IMR-90 (cell line): Measurements from ENCODE around the gene STK17B. TPM values are rescaled to one million over a fixed set of nuclear protein-coding genes. Genes with fewer than 3 reads are reported as not detected.

Source experiments
- ATAC-seq: fragments of 200-7000 bp; cut with Tn5 transposase; 2 replicates; pipeline ENCODE4 v1.9.1; 2020; ENCODE audit warnings: low read depth, mild to moderate bottlenecking, moderate library complexity
- BruUV-seq: library from RNA; stranded (reverse); fragments of 400-500 nt; replicated peaks from 2 replicates; lab custom pipeline; 2021; lab: Mats Ljungman, UMichigan
- CTCF ChIA-PET: fragments of 300-600 bp; formaldehyde crosslinking; extraction: SDS; loops from one replicate; lab custom pipeline; 2021; ENCODE audit warnings: antibody characterized with exemption; lab: Yijun Ruan, JAX
- POLR2A ChIA-PET: fragments of 300-600 bp; sonication (Branson Sonifier 250); formaldehyde crosslinking; loops from one replicate; lab custom pipeline; 2022; ENCODE audit warnings: antibody characterized with exemption; ENCODE audit not compliant: unreplicated experiment; lab: Charles Lee
- DNase-seq: peaks from one replicate; pipeline ENCODE4 v3.0.0; 2013
- H2AFZ ChIP-seq: replicated peaks from 2 replicates; pipeline ENCODE3; 2013; ENCODE audit warnings: low read length, mild to moderate bottlenecking; ENCODE audit not compliant: poor library complexity
- H2AK5ac ChIP-seq: 2 replicates; pipeline ENCODE4 v1.6.1; 2013; ENCODE audit warnings: low read depth, low read length, inconsistent platforms
- H2AK9ac ChIP-seq: replicated peaks from 2 replicates; pipeline ENCODE3; 2013; ENCODE audit warnings: mild to moderate bottlenecking, low read depth, low read length, moderate library complexity; ENCODE audit not compliant: poor library complexity
- H2BK120ac ChIP-seq: 2 replicates; pipeline ENCODE4 v1.6.1; 2013; ENCODE audit warnings: low read depth, low read length, inconsistent platforms
- H2BK15ac ChIP-seq: 3 replicates; pipeline ENCODE4 v1.6.1; 2013; ENCODE audit warnings: low read depth, low read length, inconsistent platforms
- H2BK20ac ChIP-seq: 2 replicates; pipeline ENCODE4 v1.6.1; 2013; ENCODE audit warnings: low read depth, mild to moderate bottlenecking, inconsistent platforms, low read length, moderate library complexity
- H2BK5ac ChIP-seq: 2 replicates; pipeline ENCODE4 v1.6.1; 2013; ENCODE audit warnings: mild to moderate bottlenecking, low read depth, low read length, inconsistent platforms; ENCODE audit not compliant: poor library complexity, severe bottlenecking
- H3K14ac ChIP-seq: replicated peaks from 2 replicates; pipeline ENCODE4 v1.6.1; 2013; ENCODE audit warnings: low read depth, low read length, inconsistent platforms
- H3K18ac ChIP-seq: 2 replicates; pipeline ENCODE4 v1.6.1; 2013; ENCODE audit warnings: low read depth, low read length, control low read depth
- H3K23ac ChIP-seq: 2 replicates; pipeline ENCODE4 v1.6.1; 2013; ENCODE audit warnings: low read depth, low read length, inconsistent platforms
- H3K27ac ChIP-seq: 2 replicates; pipeline ENCODE4 v1.5.1; 2013; ENCODE audit warnings: mild to moderate bottlenecking, control low read depth, low read length; ENCODE audit not compliant: insufficient read depth
- H3K27me3 ChIP-seq: 2 replicates; pipeline ENCODE4 v1.6.1; 2013; ENCODE audit warnings: low read length; ENCODE audit not compliant: control insufficient read depth, insufficient read depth
- H3K36me3 ChIP-seq: 2 replicates; pipeline ENCODE4 v1.6.1; 2013; ENCODE audit warnings: low read length, mixed read lengths; ENCODE audit not compliant: control insufficient read depth, insufficient read depth
- H3K4ac ChIP-seq: 2 replicates; pipeline ENCODE4 v1.6.1; 2013; ENCODE audit warnings: low read depth, low read length, inconsistent platforms
- H3K4me1 ChIP-seq: 2 replicates; pipeline ENCODE4 v1.6.1; 2013; ENCODE audit warnings: low read length, mixed read lengths; ENCODE audit not compliant: control insufficient read depth, insufficient read depth
- H3K4me2 ChIP-seq: 2 replicates; pipeline ENCODE4 v1.6.1; 2013; ENCODE audit warnings: low read depth, mild to moderate bottlenecking, control low read depth, low read length, moderate library complexity
- H3K4me3 ChIP-seq: 2 replicates; pipeline ENCODE4 v1.5.1; 2013; ENCODE audit warnings: low read depth, mild to moderate bottlenecking, control low read depth, low read length, moderate library complexity; ENCODE audit not compliant: insufficient read depth
- H3K56ac ChIP-seq: 2 replicates; pipeline ENCODE4 v1.6.1; 2013; ENCODE audit warnings: low read length, inconsistent platforms; ENCODE audit not compliant: insufficient read depth; ENCODE audit errors: extremely low read depth
- H3K79me1 ChIP-seq, 2 experiments: 2 replicates each; pipeline ENCODE4 v1.6.1; 2013; ENCODE audit warnings: low read length in 2 of 2, inconsistent platforms in 1 of 2, low read depth in 1 of 2
- H3K9ac ChIP-seq: 2 replicates; pipeline ENCODE4 v1.6.1; 2013; ENCODE audit warnings: low read depth, low read length, control low read depth
- H3K9me1 ChIP-seq: 2 replicates; pipeline ENCODE4 v1.6.1; 2013; ENCODE audit warnings: low read length, inconsistent platforms; ENCODE audit not compliant: insufficient read depth
- H3K9me3 ChIP-seq: 2 replicates; pipeline ENCODE4 v1.6.1; 2013; ENCODE audit warnings: low read length; ENCODE audit not compliant: control insufficient read depth, insufficient read depth
- H4K20me1 ChIP-seq: 2 replicates; pipeline ENCODE4 v1.6.1; 2013; ENCODE audit warnings: low read length, inconsistent platforms; ENCODE audit not compliant: insufficient read depth
- H4K5ac ChIP-seq: 2 replicates; pipeline ENCODE4 v1.6.1; 2013; ENCODE audit warnings: mild to moderate bottlenecking, low read depth, low read length, control low read depth
- H4K8ac ChIP-seq, 2 experiments: 2 replicates each; pipeline ENCODE4 v1.6.1; 2013; ENCODE audit warnings: low read depth in 2 of 2, low read length in 2 of 2, control low read depth in 1 of 2, inconsistent platforms in 1 of 2
- H4K91ac ChIP-seq: 2 replicates; pipeline ENCODE4 v1.6.1; 2013; ENCODE audit warnings: low read depth, low read length, inconsistent platforms; ENCODE audit not compliant: insufficient read depth
- BHLHE40 ChIP-seq: fragments of 150-350 bp; IDR thresholded peaks from 2 replicates; pipeline ENCODE4 v1.6.1; 2016; ENCODE audit warnings: mild to moderate bottlenecking, low read depth, low read length
- CEBPB ChIP-seq: IDR thresholded peaks from 2 replicates; pipeline ENCODE4 v1.6.1; 2012; ENCODE audit warnings: low read depth, low read length, improper control_type of control experiment
- CHD1 ChIP-seq: IDR thresholded peaks from 2 replicates; pipeline ENCODE4 v1.6.1; 2012; ENCODE audit warnings: low read depth, low read length, improper control_type of control experiment
- CTCF ChIP-seq: conservative IDR thresholded peaks from 2 replicates; pipeline ENCODE4 v1.5.1; 2012; ENCODE audit warnings: mild to moderate bottlenecking, low read depth, low read length, improper control_type of control experiment
- ELK1 ChIP-seq: fragments of 150-350 bp; IDR thresholded peaks from 2 replicates; pipeline ENCODE4 v1.6.1; 2016; ENCODE audit warnings: low read depth, mild to moderate bottlenecking, low read length, moderate library complexity, borderline replicate concordance
- FOS ChIP-seq: fragments of 150-350 bp; IDR thresholded peaks from 2 replicates; pipeline ENCODE4 v1.6.1; 2016; ENCODE audit warnings: low read depth, low read length
- MAFK ChIP-seq: IDR thresholded peaks from 2 replicates; pipeline ENCODE4 v1.6.1; 2012; ENCODE audit warnings: low read depth, low read length, improper control_type of control experiment
- MAZ ChIP-seq: IDR thresholded peaks from 2 replicates; pipeline ENCODE4 v1.6.1; 2012; ENCODE audit warnings: low read depth, mild to moderate bottlenecking, low read length, improper control_type of control experiment, moderate library complexity, borderline replicate concordance
- MXI1 ChIP-seq: IDR thresholded peaks from 2 replicates; pipeline ENCODE4 v1.6.1; 2012; ENCODE audit warnings: low read depth, mild to moderate bottlenecking, low read length, moderate library complexity, borderline replicate concordance
- NFE2L2 ChIP-seq: fragments of 150-350 bp; IDR thresholded peaks from 2 replicates; pipeline ENCODE4 v1.6.1; 2016; ENCODE audit warnings: low read depth, mild to moderate bottlenecking, low read length
- POLR2A ChIP-seq: IDR thresholded peaks from 2 replicates; pipeline ENCODE4 v1.6.1; 2012; ENCODE audit warnings: mild to moderate bottlenecking, low read depth, low read length
- RAD21 ChIP-seq: IDR thresholded peaks from 2 replicates; pipeline ENCODE4 v1.6.1; 2012; ENCODE audit warnings: low read length, improper control_type of control experiment
- RCOR1 ChIP-seq: IDR thresholded peaks from 2 replicates; pipeline ENCODE4 v1.6.1; 2012; ENCODE audit warnings: mild to moderate bottlenecking, low read length, improper control_type of control experiment; ENCODE audit not compliant: insufficient replicate concordance
- RFX5 ChIP-seq: IDR thresholded peaks from 2 replicates; pipeline ENCODE4 v1.8.0; 2012; ENCODE audit warnings: low read depth, mild to moderate bottlenecking, low read length, moderate library complexity
- SMC3 ChIP-seq: fragments of 150-350 bp; IDR thresholded peaks from 2 replicates; pipeline ENCODE4 v1.6.1; 2016; ENCODE audit warnings: low read depth, mild to moderate bottlenecking, antibody characterized with exemption, low read length, moderate library complexity
- USF2 ChIP-seq: fragments of 150-350 bp; IDR thresholded peaks from 2 replicates; pipeline ENCODE4 v1.6.1; 2017; ENCODE audit warnings: mild to moderate bottlenecking, antibody characterized with exemption, low read length, low read depth
- WGBS, 2 experiments: methylation state at CpG; one replicate each; pipeline versions ENCODE4 v1.1.5 to v1.1.7; 2013; ENCODE audit warnings: missing lambda C conversion rate in 2 of 2; ENCODE audit not compliant: insufficient read length in 1 of 2; ENCODE audit errors: extremely low coverage in 2 of 2; 5-methylcytosine and 5-hydroxymethylcytosine counted together
- dilution Hi-C: fragments of 300-500 bp; cut with HindIII; formaldehyde crosslinking; loops from one replicate; pipeline ENCODE4 v1.14.3; 2018; ENCODE audit warnings: low sequenced_read_pairs; ENCODE audit not compliant: unreplicated experiment
- in situ Hi-C: fragments of 300-500 bp; cut with MboI; formaldehyde crosslinking; loops from 3 replicates; pipeline ENCODE4 v1.14.3; 2019; ENCODE audit warnings: low sequenced_read_pairs, inconsistent platforms, mixed read lengths
- intact Hi-C: fragments of 100-400 bp; cut with micrococcal nuclease; formaldehyde crosslinking; loops from 2 replicates; pipeline ENCODE4 v1.10.0; 2022
- polyA plus RNA-seq, 3 experiments: library from polyadenylated mRNA; depleted of rRNA; stranded (reverse); fragments of >200 nt; gene quantifications; 2 replicates each; pipeline ENCODE4 v1.2.3, GENCODE V29; 2012; ENCODE audit warnings: low replicate concordance in 1 of 3
- total RNA-seq: library from RNA; depleted of rRNA; stranded (reverse); fragments of >200 nt; gene quantifications from 2 replicates; pipeline ENCODE4 v1.2.3, GENCODE V29; 2012

The STK17B gene
- total and polyA plus RNA-seq, 2 of the 4 experiments (the other 2 are of a cell fraction) = 7.5 to 48.9 TPM

GRCh38 chr2:196117214-196117705 is 54.1 kb downstream of the STK17B start:
- POLR2A ChIA-PET = no interaction called here
- no peak overlapping the region for H3K56ac ChIP-seq
- H3K36me3 ChIP-seq = no peaks in the 10 kb centered on the region
- dilution Hi-C loops (no loop called here), intact Hi-C loops (no loop called here), in situ Hi-C loops (no loop called here)
- H2AFZ ChIP-seq = no peak overlapping the region
- H2BK20ac ChIP-seq = no peak overlapping the region
- no peak overlapping the region for H4K8ac ChIP-seq
- H2BK5ac ChIP-seq = no peak overlapping the region
- no TSS peak for BruUV-seq
- no peak overlapping the region for H2AK9ac ChIP-seq
- H3K27ac ChIP-seq = no peak overlapping the region
- H2BK120ac ChIP-seq = no peak overlapping the region
- no peak overlapping the region for H4K91ac ChIP-seq
- no peak overlapping the region for H3K4ac ChIP-seq
- H3K18ac ChIP-seq = no peak overlapping the region
- no peak overlapping the region for H3K4me3 ChIP-seq
- H3K9me1 ChIP-seq = no peaks in the 10 kb centered on the region
- no peak overlapping the region for H4K5ac ChIP-seq
- no peaks in the 10 kb centered on the region for H3K9me3 ChIP-seq
- CTCF ChIA-PET = no interaction called here
- H3K23ac ChIP-seq = no peak overlapping the region
- no peak for ATAC-seq
- no peak overlapping the region for H3K9ac ChIP-seq
- no peaks in the 10 kb centered on the region for H3K27me3 ChIP-seq
- peaks cover 6% of the 10 kb centered on the region for H3K4me1 ChIP-seq
- H3K4me2 ChIP-seq = no peak overlapping the region
- no peak for TF ChIP-seq POLR2A
- TF ChIP-seq RFX5 = no peak
- TF ChIP-seq USF2 = no peak
- no peak for TF ChIP-seq MAZ
- TF ChIP-seq ELK1 = no peak
- TF ChIP-seq RCOR1 = no peak
- no peak for TF ChIP-seq CTCF
- TF ChIP-seq SMC3 = no peak
- TF ChIP-seq RAD21 = no peak
- TF ChIP-seq MXI1 = no peak
- no peak for TF ChIP-seq BHLHE40
- TF ChIP-seq CHD1 = no peak
- no peak for TF ChIP-seq FOS
- no peak for TF ChIP-seq NFE2L2
- no peak for TF ChIP-seq CEBPB
- TF ChIP-seq MAFK = no peak
- no peak for DNase-seq
- H4K20me1 ChIP-seq = no peaks in the 10 kb centered on the region
- H2BK15ac ChIP-seq = no peak overlapping the region
- no peak overlapping the region for H2AK5ac ChIP-seq
- H3K79me1 ChIP-seq = no peaks in the 10 kb centered on the region
- no CpG with 5 or more reads among the region's 4 CpGs for WGBS, 2 experiments
- no peak overlapping the region for H3K14ac ChIP-seq
